Measurements from ENCODE around the gene MAP7D1. TPM values are rescaled to one million over a fixed set of nuclear protein-coding genes. Genes with fewer than 3 reads are reported as not detected.

Gene MAP7D1
- 52.6 and 78.4 TPM in 2 replicates for total RNA-seq
- polyA plus RNA-seq, result 70.6 and 91.2 TPM in 2 replicates
- polyA plus RNA-seq (2012), result 113 and 136 TPM in 2 replicates
- polyA minus RNA-seq (ENCODE audit: low replicate concordance), result 117 and 164 TPM in 2 replicates

DNA sequence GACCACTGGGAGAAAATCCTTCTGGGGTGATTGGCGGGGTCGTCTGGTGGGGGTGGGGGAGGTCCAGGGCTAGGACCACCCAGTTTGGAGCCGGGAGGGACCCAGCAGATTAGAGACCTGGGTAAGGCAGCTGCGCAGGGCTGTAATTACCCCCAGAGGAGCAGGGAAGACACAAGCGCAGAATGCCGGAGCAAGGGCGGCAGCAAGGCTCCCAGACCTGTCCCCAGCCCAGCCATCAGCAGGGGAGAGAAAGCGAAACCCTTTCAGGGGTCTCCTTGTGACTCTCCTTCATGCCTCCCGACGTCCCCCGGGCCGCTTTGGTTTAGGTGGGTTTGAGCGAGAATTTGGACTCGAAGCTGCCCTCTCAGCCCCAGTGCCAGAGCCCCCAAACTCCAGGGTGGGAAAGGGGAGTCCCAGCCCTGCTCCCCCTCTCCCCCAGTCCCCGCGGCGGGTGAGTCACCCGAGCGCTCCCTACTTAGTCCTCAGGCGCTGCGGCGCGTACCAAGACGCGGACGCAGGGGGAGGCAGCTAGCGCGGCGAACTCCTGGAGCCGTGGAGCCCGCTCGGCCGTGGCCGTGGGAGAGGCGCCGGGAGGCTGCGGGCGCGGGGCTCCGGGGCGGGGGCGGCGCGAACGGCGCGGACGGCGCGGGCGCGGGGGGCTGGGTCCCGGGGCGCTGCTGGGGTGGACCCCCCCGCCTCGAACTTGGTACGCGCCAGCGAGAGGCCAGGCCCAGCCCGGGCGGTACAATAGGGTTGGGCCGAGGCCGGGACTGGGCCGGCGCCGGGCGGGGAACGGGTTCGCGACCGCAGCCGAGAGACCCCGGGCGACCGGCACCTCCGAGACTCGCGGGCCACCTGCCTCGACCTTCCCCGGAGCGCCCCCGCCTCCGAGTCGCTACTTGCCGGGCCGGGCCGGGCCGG, at the start of gene MAP7D1:
Gene MAP7D1 (plus strand): TSS at position 753 of the 921 bp plus-strand sequence. CDS start 258 bp downstream, outside the sequence.
- H3K4me3 ChIP-seq (replicated peaks in 1 of 4; ENCODE audit: control extremely low read depth in 1 of 4, insufficient read depth in 1 of 4, low read depth in 3 of 4, low read length in 4 of 4), result peak within 1 kb of the TSS; percentile 84 to 93 (median 88)
- peaks cover 46% of the 10 kb centered on the region for H3K79me2 ChIP-seq (ENCODE audit: control insufficient read depth, insufficient read depth, low read length)
- peaks cover 2% of the 10 kb centered on the region for H4K20me1 ChIP-seq (ENCODE audit: control insufficient read depth, extremely low read depth, insufficient read depth, low read length)
- H3K4me1 ChIP-seq (ENCODE audit: control insufficient read depth, extremely low read depth, insufficient read depth, low read length), result peaks cover 29% of the 10 kb centered on the region
- H3K36me3 ChIP-seq (ENCODE audit: control insufficient read depth, insufficient read depth, low read length), result peaks cover 10% of the 10 kb centered on the region
- H2AFZ ChIP-seq (ENCODE audit: low read length), result no peak within 1 kb of the TSS
- H3K4me2 ChIP-seq (ENCODE audit: extremely low read depth, insufficient read depth, low read length), result peak within 1 kb of the TSS; percentile 95
- DNase-seq (ENCODE audit: low read depth in 2 of 2), result peak; percentile 82 to 83
- TF ChIP-seq CTCF (conservative IDR thresholded peaks at IDR 0.05 in 1 of 2, IDR thresholded peaks at IDR 0.05 in 1 of 2; ENCODE audit: low read depth in 1 of 2, low read length in 2 of 2) (no peak), EZH2 (IDR thresholded peaks at IDR 0.05; ENCODE audit: low read length, missing control alignments) (no peak)
- no peaks in the 10 kb centered on the region for H3K9me3 ChIP-seq (ENCODE audit: control insufficient read depth, insufficient read depth, low read depth, low read length)
- peak within 1 kb of the TSS; percentile 91 for H3K9ac ChIP-seq (ENCODE audit: insufficient read depth, low read length)
- peak within 1 kb of the TSS; percentile 96 for H3K27ac ChIP-seq (ENCODE audit: insufficient read depth, low read length)
- no peaks in the 10 kb centered on the region for H3K27me3 ChIP-seq (ENCODE audit: control insufficient read depth, insufficient read depth, low read length)

GRCh38 chr1:36106269-36106668, 49.7 kb upstream of the MAP7D1 start:
- H3K27me3 ChIP-seq (ENCODE audit: control insufficient read depth, insufficient read depth, low read length), result no peaks in the 10 kb centered on the region
- H3K9ac ChIP-seq (ENCODE audit: insufficient read depth, low read length), result no peak overlapping the region
- H2AFZ ChIP-seq (ENCODE audit: low read length), result no peak overlapping the region
- no peak overlapping the region for H3K4me2 ChIP-seq (ENCODE audit: extremely low read depth, insufficient read depth, low read length)
- H3K9me3 ChIP-seq (ENCODE audit: control insufficient read depth, insufficient read depth, low read depth, low read length), result no peaks in the 10 kb centered on the region
- DNase-seq (ENCODE audit: low read depth in 2 of 2), result no peak
- H3K27ac ChIP-seq (ENCODE audit: insufficient read depth, low read length), result no peak overlapping the region
- no peaks in the 10 kb centered on the region for H3K36me3 ChIP-seq (ENCODE audit: control insufficient read depth, insufficient read depth, low read length)
- no peak overlapping the region for H3K4me3 ChIP-seq (replicated peaks in 1 of 4; ENCODE audit: control extremely low read depth in 1 of 4, insufficient read depth in 1 of 4, low read depth in 3 of 4, low read length in 4 of 4)
- TF ChIP-seq EZH2 (IDR thresholded peaks at IDR 0.05; ENCODE audit: low read length, missing control alignments) (no peak), CTCF (conservative IDR thresholded peaks at IDR 0.05 in 1 of 2, IDR thresholded peaks at IDR 0.05 in 1 of 2; ENCODE audit: low read depth in 1 of 2, low read length in 2 of 2) (no peak)
- peaks cover 3% of the 10 kb centered on the region for H3K4me1 ChIP-seq (ENCODE audit: control insufficient read depth, extremely low read depth, insufficient read depth, low read length)
- H3K79me2 ChIP-seq (ENCODE audit: control insufficient read depth, insufficient read depth, low read length), result no peaks in the 10 kb centered on the region
- H4K20me1 ChIP-seq (ENCODE audit: control insufficient read depth, extremely low read depth, insufficient read depth, low read length), result no peaks in the 10 kb centered on the region

GRCh38 chr1:36107394-36107793, 48.6 kb upstream of the MAP7D1 start:
- Histone ChIP-seq H3K27me3 (ENCODE audit: control insufficient read depth, insufficient read depth, low read length) (no peaks in the 10 kb centered on the region), H3K4me2 (ENCODE audit: extremely low read depth, insufficient read depth, low read length) (no peak overlapping the region), H4K20me1 (ENCODE audit: control insufficient read depth, extremely low read depth, insufficient read depth, low read length) (no peaks in the 10 kb centered on the region), H2AFZ (ENCODE audit: low read length) (no peak overlapping the region), H3K27ac (ENCODE audit: insufficient read depth, low read length) (no peak overlapping the region), H3K79me2 (ENCODE audit: control insufficient read depth, insufficient read depth, low read length) (no peaks in the 10 kb centered on the region), H3K9me3 (ENCODE audit: control insufficient read depth, insufficient read depth, low read depth, low read length) (no peaks in the 10 kb centered on the region), H3K4me3 (replicated peaks in 1 of 4; ENCODE audit: control extremely low read depth in 1 of 4, insufficient read depth in 1 of 4, low read depth in 3 of 4, low read length in 4 of 4) (no peak overlapping the region), H3K36me3 (ENCODE audit: control insufficient read depth, insufficient read depth, low read length) (no peaks in the 10 kb centered on the region), H3K4me1 (ENCODE audit: control insufficient read depth, extremely low read depth, insufficient read depth, low read length) (peaks cover 3% of the 10 kb centered on the region), H3K9ac (ENCODE audit: insufficient read depth, low read length) (no peak overlapping the region)
- DNase-seq (ENCODE audit: low read depth in 2 of 2), result no peak
- TF ChIP-seq EZH2 (IDR thresholded peaks at IDR 0.05; ENCODE audit: low read length, missing control alignments), result no peak
- TF ChIP-seq CTCF (conservative IDR thresholded peaks at IDR 0.05 in 1 of 2, IDR thresholded peaks at IDR 0.05 in 1 of 2; ENCODE audit: low read depth in 1 of 2, low read length in 2 of 2), result no peak
